Tibial nerve (tissue), 4 donors: Measurements from ENCODE around the gene CRACR2A. TPM values are rescaled to one million over a fixed set of nuclear protein-coding genes. Genes with fewer than 3 reads are reported as not detected.

Experiments used
- DNase-seq, 2 donors: peaks; one replicate each; pipeline ENCODE4 v3.0.0-alpha.2; 2019; ENCODE audit warnings: low spot score in 2 of 2
- H3K27ac ChIP-seq, 4 donors: fragments of 200-600 bp; sonication (generic) in 3 of 4; one replicate each; pipeline ENCODE4 v1.5.1; 2017 to 2019; ENCODE audit warnings: mild to moderate bottlenecking in 1 of 4
- H3K27me3 ChIP-seq, 2 donors: fragments of 200-600 bp; sonication (generic) in 1 of 2; one replicate each; pipeline versions ENCODE4 v1.5.1 to v1.6.0; 2017 to 2019
- H3K36me3 ChIP-seq, 3 donors: fragments of 200-600 bp; sonication (generic); one replicate each; pipeline ENCODE4 v1.5.1; 2018 to 2019
- H3K4me1 ChIP-seq, 4 donors: fragments of 200-600 bp; sonication (generic) in 3 of 4; one replicate each; pipeline ENCODE4 v1.5.1; 2017 to 2019
- H3K4me3 ChIP-seq, 4 donors: fragments of 200-600 bp; sonication (generic) in 3 of 4; one replicate each; pipeline ENCODE4 v1.5.1; 2017 to 2019; ENCODE audit warnings: mild to moderate bottlenecking in 1 of 4, moderate library complexity in 1 of 4
- H3K9me3 ChIP-seq, 4 donors: fragments of 200-600 bp; sonication (generic) in 3 of 4; one replicate each; pipeline ENCODE4 v1.5.1; 2017 to 2019
- EP300 ChIP-seq, 2 donors: sonication (generic); formaldehyde crosslinking; IDR thresholded peaks; one replicate each; pipeline ENCODE4 v1.6.1; 2017; ENCODE audit warnings: antibody characterized with exemption in 2 of 2, mild to moderate bottlenecking in 1 of 2
- POLR2A ChIP-seq, 2 donors: fragments of 450-650 bp; IDR thresholded peaks; one replicate each; pipeline ENCODE4 v1.6.1; 2017; ENCODE audit warnings: antibody characterized with exemption in 2 of 2, mild to moderate bottlenecking in 2 of 2, moderate library complexity in 2 of 2
- WGBS, 2 donors: methylation state at CpG; one replicate each; pipeline ENCODE4 v1.1.5; 2018; 5-methylcytosine and 5-hydroxymethylcytosine counted together
- total RNA-seq, 4 donors: library from RNA; depleted of rRNA; stranded (reverse); fragments of >200 nt; gene quantifications; one replicate each; pipeline ENCODE4 v1.1.0, GENCODE V29; 2016
- TF ChIP-seq, protein P1 (sequence below), 5 experiments: fragments of 200-600 bp in 3 of 5; fragments of 450-650 bp in 2 of 5; sonication (generic) in 3 of 5; IDR thresholded peaks; one replicate each; pipeline ENCODE4 v1.5.1; 2016 to 2019; ENCODE audit warnings: antibody characterized with exemption in 5 of 5, mild to moderate bottlenecking in 3 of 5, moderate library complexity in 2 of 5

Gene CRACR2A
- total RNA-seq, 4 donors from 2014 or later = 2.6 to 6.3 (median 4.2) TPM

DNA sequence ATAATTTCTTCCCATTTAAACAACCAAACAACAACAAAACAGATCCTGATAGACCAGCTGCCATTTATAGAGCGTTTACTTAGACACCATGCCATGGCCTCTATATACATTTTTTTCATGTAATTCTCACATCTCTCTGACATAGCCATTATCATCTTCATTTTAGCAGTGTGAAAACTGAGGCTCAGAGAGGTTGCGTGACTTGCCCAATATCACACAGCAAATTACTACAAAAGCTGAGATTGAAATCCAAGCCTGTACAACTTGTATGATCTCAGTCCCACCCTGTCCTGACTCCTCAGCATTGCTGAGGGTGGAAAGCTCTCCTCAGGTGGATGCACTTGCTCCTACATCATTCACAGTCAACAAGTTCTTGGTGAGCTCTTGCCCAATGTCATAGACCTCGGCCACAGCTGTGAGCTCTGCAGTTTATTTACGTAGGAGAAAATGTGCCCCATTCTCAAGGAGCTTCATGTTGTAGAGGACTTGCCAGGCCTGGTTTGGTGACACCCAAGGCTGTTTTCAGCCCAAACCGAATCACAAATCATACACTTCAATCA is 55.5 kb downstream of the CRACR2A start:
- H3K27ac ChIP-seq = no peak overlapping the region
- WGBS, 2 donors = 94 to 98% methylated on average over 5 of the region's 5 CpGs
- DNase-seq = no peak

DNA sequence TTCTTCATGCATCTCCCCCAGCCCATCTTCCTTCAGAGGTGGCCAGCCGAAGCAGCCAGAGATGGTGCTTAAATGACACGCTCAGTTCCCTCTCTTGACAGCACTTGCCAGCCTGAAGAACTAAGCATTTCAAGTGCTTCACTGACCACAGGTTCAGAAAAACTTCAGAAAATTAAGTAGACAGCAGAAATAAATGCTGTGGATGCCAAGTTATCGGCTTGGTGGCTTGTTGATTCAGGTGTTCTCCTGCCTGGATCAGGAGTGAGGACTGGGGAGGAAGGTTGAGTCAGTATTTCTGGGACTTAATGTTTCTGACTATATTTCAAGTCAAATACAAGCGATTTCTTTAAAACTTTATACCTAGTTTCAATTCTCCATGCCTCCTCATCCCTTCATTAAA is 58.2 kb downstream of the CRACR2A start:
- H3K27ac ChIP-seq = no peak overlapping the region
- no peak for DNase-seq
- peaks cover 0 to 12% (median 0%) of the 10 kb centered on the region in 3 donors for H3K36me3 ChIP-seq
- TF ChIP-seq POLR2A (IDR thresholded peaks at IDR 0.05) = no peak
- TF ChIP-seq, protein P1, sequence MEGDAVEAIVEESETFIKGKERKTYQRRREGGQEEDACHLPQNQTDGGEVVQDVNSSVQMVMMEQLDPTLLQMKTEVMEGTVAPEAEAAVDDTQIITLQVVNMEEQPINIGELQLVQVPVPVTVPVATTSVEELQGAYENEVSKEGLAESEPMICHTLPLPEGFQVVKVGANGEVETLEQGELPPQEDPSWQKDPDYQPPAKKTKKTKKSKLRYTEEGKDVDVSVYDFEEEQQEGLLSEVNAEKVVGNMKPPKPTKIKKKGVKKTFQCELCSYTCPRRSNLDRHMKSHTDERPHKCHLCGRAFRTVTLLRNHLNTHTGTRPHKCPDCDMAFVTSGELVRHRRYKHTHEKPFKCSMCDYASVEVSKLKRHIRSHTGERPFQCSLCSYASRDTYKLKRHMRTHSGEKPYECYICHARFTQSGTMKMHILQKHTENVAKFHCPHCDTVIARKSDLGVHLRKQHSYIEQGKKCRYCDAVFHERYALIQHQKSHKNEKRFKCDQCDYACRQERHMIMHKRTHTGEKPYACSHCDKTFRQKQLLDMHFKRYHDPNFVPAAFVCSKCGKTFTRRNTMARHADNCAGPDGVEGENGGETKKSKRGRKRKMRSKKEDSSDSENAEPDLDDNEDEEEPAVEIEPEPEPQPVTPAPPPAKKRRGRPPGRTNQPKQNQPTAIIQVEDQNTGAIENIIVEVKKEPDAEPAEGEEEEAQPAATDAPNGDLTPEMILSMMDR (IDR thresholded peaks at IDR 0.05) = no peak
- no peak for TF ChIP-seq EP300 (IDR thresholded peaks at IDR 0.05)
- no peak overlapping the region for H3K4me3 ChIP-seq
- H3K9me3 ChIP-seq = peaks cover 0 to 17% (median 0%) of the 10 kb centered on the region in 4 donors
- H3K27me3 ChIP-seq = no peaks in the 10 kb centered on the region
- WGBS, 2 donors = 72 to 75% methylated on average over 4 of the region's 4 CpGs
- H3K4me1 ChIP-seq = peaks cover 0 to 19% (median 3%) of the 10 kb centered on the region in 4 donors

More for the DNA sequence above, 55.5 kb downstream of the CRACR2A start:
- Histone ChIP-seq H3K4me3 (no peak overlapping the region), H3K27me3 (no peaks in the 10 kb centered on the region), H3K36me3 (peaks cover 0 to 12% (median 0%) of the 10 kb centered on the region in 3 donors), H3K4me1 (peaks cover 0 to 19% (median 3%) of the 10 kb centered on the region in 4 donors), H3K9me3 (no peaks in the 10 kb centered on the region)
- TF ChIP-seq, protein P1 (IDR thresholded peaks at IDR 0.05) = no peak
- TF ChIP-seq POLR2A (IDR thresholded peaks at IDR 0.05) (no peak), EP300 (IDR thresholded peaks at IDR 0.05) (no peak)

DNA sequence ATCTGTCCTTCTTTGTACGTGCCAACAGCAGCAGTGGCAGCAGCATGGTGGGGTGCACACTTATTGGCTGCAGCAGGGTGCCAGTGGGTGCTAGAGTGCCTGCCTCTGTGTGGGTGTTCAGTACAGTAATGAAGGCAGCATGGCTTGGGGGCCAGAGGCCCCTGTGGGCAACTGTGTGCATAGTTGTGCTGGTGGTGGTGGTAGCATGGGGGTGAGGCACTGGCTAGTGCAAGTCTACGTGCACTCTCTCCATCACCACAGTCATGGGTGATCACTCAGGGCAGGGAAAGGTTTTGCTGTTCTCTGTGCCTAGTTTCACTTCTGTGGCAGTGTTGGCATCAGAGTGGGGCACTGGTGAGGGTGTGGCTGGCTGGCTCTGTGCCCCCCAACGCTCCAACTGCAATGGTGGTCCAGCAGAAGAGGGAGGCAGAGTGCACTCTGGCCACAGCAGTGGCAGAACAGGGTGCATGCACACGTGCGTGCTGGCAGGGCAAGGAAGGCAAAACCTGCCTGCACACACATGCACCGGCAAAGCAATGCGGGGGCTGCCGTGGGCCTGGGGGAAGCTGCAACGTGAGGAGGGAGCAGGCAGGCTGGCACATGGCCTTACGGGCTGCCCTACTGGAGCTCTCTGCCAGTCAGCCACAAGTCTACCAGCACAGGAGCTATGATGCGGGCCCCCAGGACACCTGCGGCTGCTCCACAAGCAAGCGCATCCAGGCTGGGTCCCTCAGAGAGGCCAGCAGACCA is 60.1 kb downstream of the CRACR2A start:
- Histone ChIP-seq H3K4me1 (peaks cover 0 to 5% (median 0%) of the 10 kb centered on the region in 4 donors), H3K4me3 (no peak overlapping the region), H3K27ac (no peak overlapping the region), H3K9me3 (peaks cover 0 to 26% (median 0%) of the 10 kb centered on the region in 4 donors), H3K36me3 (peaks cover 0 to 12% (median 0%) of the 10 kb centered on the region in 3 donors), H3K27me3 (no peaks in the 10 kb centered on the region)
- 93% methylated on average over 9 to 10 of the region's 13 CpGs for WGBS, 2 donors
- DNase-seq = no peak
- TF ChIP-seq POLR2A (IDR thresholded peaks at IDR 0.05) (no peak), EP300 (IDR thresholded peaks at IDR 0.05) (no peak)
- TF ChIP-seq, protein P1 (IDR thresholded peaks at IDR 0.05) = no peak

DNA sequence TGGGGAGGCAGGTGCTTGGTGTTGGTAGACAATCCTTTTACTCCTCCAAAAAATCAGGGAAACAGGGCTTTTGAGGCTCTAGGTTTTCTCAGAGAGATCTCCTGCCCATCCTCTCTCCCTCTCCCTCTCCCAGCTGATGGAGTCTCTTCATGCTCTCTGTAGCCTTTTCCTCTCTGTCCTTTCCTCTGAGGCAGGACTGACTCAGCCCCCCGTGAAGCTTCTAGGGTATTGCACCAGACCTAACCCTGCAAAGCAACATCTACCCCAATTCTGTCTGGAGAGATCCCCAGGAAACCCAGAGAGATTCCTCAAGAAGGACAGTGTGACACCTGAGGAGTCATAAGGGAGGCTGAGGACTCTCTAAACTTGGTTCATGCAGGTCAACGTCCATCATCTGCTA is 66.4 kb downstream of the CRACR2A start:
- Histone ChIP-seq H3K27ac (no peak overlapping the region), H3K9me3 (peaks cover 0 to 25% (median 0%) of the 10 kb centered on the region in 4 donors), H3K36me3 (no peaks in the 10 kb centered on the region), H3K4me3 (no peak overlapping the region), H3K4me1 (peaks cover 0 to 1% (median 0%) of the 10 kb centered on the region in 4 donors), H3K27me3 (no peaks in the 10 kb centered on the region)
- TF ChIP-seq EP300 (IDR thresholded peaks at IDR 0.05) (no peak), POLR2A (IDR thresholded peaks at IDR 0.05) (no peak)
- TF ChIP-seq, protein P1 (IDR thresholded peaks at IDR 0.05) = no peak
- DNase-seq = no peak
- WGBS, 2 donors = 83 to 95% methylated on average over 2 of the region's 2 CpGs

DNA sequence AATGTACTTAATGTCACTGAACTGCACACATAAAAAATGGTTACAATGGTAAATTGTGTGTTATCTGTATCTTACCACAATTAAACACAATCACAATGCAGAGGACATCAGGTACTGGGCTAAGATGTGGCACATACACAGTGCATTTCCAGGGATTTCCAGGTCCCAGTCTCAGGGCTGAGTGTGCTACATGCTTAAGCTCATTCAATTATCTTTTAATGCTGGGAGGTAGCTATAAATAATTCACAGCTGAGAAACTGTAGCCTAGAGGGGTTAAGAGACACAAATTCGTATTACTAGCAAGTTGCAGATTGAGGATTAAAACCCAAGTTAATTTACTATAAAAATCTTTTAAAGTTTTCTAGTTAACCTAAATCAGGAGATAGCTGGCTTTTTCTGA is 67.1 kb downstream of the CRACR2A start:
- H3K27me3 ChIP-seq = no peaks in the 10 kb centered on the region
- H3K27ac ChIP-seq = no peak overlapping the region
- H3K9me3 ChIP-seq = peaks cover 0 to 18% (median 0%) of the 10 kb centered on the region in 4 donors
- TF ChIP-seq EP300 (IDR thresholded peaks at IDR 0.05) = no peak
- TF ChIP-seq, protein P1 (IDR thresholded peaks at IDR 0.05) = no peak
- no peak overlapping the region for H3K4me3 ChIP-seq
- H3K4me1 ChIP-seq = peaks cover 0 to 5% (median 0%) of the 10 kb centered on the region in 4 donors
- no peak for DNase-seq
- 63 to 75% methylated on average over 1 of the region's 1 CpG for WGBS, 2 donors
- no peaks in the 10 kb centered on the region for H3K36me3 ChIP-seq
